ENCODE data around the gene KIF6.

KIF6 gene

DNA sequence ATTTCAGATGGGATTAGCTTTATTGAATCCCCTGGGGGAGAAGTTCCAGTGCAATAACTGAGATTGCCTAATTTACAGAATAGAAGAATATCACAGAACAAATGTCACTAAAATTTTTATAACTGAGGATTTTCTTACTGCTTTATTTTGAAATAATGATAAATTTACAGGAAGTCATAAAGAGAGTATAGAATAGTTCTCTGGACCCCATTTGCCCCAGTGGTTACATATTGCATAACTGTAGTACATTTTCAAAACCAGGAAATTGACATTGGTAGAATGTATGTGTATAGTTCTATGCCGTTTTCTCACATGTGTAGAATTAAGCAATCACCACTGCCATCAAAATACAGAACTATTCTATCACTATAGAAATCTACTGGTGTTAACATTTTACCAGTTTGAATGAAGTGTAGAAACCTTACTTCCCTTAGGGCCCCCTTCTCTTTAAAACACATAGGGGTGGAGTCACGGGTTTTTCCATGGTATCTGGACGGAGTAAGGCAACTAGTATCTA is 18.3 kb downstream of the KIF6 start:
- Histone ChIP-seq H3K36me3 (ENCODE audit: control insufficient read depth in 2 of 2, insufficient read depth in 1 of 2, low read length in 2 of 2) (no peaks in the 10 kb centered on the region), H3K4me3 (ENCODE audit: low read depth, low read length) (no peak overlapping the region), H3K27ac (ENCODE audit: extremely low read depth, low read depth, low read length) (no peak overlapping the region), H3K4me1 (ENCODE audit: control insufficient read depth, insufficient read depth, low read length) (no peaks in the 10 kb centered on the region), H3K9me3 (ENCODE audit: control insufficient read depth, insufficient read depth, low read depth, low read length) (no peaks in the 10 kb centered on the region)
- ChIA-PET POLR2A (no interaction called here), CTCF (no interaction called here)
- TF ChIP-seq TRIM28 (IDR thresholded peaks at IDR 0.05; ENCODE audit: borderline replicate concordance, low read length) (no peak), ZNF549 (tag by site-specific recombination; IDR thresholded peaks at IDR 0.05) (no peak), ZNF629 (tag by site-specific recombination; IDR thresholded peaks at IDR 0.05) (no peak), ZNF837 (tag by site-specific recombination; IDR thresholded peaks at IDR 0.05) (no peak), ZFP41 (tag by site-specific recombination; IDR thresholded peaks at IDR 0.05; ENCODE audit: borderline replicate concordance) (no peak), ZNF654 (tag by site-specific recombination; IDR thresholded peaks at IDR 0.05; ENCODE audit: low read depth) (no peak), ZNF433 (tag by site-specific recombination; IDR thresholded peaks at IDR 0.05; ENCODE audit: low read depth) (no peak), SALL2 (tag by site-specific recombination; IDR thresholded peaks at IDR 0.05; ENCODE audit: borderline replicate concordance) (no peak)
- TF ChIP-seq, protein P1, sequence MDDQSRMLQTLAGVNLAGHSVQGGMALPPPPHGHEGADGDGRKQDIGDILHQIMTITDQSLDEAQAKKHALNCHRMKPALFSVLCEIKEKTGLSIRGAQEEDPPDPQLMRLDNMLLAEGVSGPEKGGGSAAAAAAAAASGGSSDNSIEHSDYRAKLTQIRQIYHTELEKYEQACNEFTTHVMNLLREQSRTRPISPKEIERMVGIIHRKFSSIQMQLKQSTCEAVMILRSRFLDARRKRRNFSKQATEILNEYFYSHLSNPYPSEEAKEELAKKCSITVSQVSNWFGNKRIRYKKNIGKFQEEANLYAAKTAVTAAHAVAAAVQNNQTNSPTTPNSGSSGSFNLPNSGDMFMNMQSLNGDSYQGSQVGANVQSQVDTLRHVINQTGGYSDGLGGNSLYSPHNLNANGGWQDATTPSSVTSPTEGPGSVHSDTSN (CRISPR knock-in tag; IDR thresholded peaks at IDR 0.05), result no peak

DNA sequence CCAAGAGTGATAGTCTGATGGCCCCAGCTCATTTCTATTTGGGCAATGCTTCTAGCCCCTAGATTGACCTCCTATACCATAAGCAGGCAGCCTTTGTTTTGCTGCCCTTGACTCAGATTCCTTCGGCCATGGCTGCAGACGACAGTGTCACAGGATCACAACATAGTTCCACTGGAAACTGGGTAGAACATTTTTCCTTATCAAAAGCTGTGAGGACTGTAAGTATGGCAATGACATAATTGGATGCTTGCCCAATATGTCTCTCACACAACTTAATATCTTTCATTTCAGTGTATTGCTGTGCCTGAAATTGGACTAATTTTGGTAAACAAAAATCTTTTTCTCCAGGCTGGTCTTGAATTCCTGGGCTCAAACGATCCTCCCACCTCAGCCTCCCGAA is 22.9 kb downstream of the KIF6 start:
- H3K4me1 ChIP-seq (ENCODE audit: control insufficient read depth, insufficient read depth, low read length), result no peaks in the 10 kb centered on the region
- ChIA-PET CTCF (interaction anchor here (0.6 to 1.2 kb wide), 2 partner anchors 10 to 1325 kb away, joined by 3 to 4 read pairs; no protein-coding TSS in a partner anchor), POLR2A (no interaction called here)
- no peaks in the 10 kb centered on the region for H3K9me3 ChIP-seq (ENCODE audit: control insufficient read depth, insufficient read depth, low read depth, low read length)
- no peak overlapping the region for H3K4me3 ChIP-seq (ENCODE audit: low read depth, low read length)
- H3K27ac ChIP-seq (ENCODE audit: extremely low read depth, low read depth, low read length), result no peak overlapping the region
- TF ChIP-seq ZNF585B (tag by site-specific recombination; IDR thresholded peaks at IDR 0.05) (no peak), ZSCAN23 (tag by site-specific recombination; IDR thresholded peaks at IDR 0.05) (no peak), FEZF1 (tag by site-specific recombination; IDR thresholded peaks at IDR 0.05) (no peak), ZNF449 (tag by site-specific recombination; IDR thresholded peaks at IDR 0.05) (no peak), ZNF280C (tag by site-specific recombination; IDR thresholded peaks at IDR 0.05) (no peak), ZFP69B (tag by site-specific recombination; IDR thresholded peaks at IDR 0.05) (no peak), ZNF561 (tag by site-specific recombination; IDR thresholded peaks at IDR 0.05; ENCODE audit: borderline replicate concordance) (no peak)
- TF ChIP-seq, protein P2, sequence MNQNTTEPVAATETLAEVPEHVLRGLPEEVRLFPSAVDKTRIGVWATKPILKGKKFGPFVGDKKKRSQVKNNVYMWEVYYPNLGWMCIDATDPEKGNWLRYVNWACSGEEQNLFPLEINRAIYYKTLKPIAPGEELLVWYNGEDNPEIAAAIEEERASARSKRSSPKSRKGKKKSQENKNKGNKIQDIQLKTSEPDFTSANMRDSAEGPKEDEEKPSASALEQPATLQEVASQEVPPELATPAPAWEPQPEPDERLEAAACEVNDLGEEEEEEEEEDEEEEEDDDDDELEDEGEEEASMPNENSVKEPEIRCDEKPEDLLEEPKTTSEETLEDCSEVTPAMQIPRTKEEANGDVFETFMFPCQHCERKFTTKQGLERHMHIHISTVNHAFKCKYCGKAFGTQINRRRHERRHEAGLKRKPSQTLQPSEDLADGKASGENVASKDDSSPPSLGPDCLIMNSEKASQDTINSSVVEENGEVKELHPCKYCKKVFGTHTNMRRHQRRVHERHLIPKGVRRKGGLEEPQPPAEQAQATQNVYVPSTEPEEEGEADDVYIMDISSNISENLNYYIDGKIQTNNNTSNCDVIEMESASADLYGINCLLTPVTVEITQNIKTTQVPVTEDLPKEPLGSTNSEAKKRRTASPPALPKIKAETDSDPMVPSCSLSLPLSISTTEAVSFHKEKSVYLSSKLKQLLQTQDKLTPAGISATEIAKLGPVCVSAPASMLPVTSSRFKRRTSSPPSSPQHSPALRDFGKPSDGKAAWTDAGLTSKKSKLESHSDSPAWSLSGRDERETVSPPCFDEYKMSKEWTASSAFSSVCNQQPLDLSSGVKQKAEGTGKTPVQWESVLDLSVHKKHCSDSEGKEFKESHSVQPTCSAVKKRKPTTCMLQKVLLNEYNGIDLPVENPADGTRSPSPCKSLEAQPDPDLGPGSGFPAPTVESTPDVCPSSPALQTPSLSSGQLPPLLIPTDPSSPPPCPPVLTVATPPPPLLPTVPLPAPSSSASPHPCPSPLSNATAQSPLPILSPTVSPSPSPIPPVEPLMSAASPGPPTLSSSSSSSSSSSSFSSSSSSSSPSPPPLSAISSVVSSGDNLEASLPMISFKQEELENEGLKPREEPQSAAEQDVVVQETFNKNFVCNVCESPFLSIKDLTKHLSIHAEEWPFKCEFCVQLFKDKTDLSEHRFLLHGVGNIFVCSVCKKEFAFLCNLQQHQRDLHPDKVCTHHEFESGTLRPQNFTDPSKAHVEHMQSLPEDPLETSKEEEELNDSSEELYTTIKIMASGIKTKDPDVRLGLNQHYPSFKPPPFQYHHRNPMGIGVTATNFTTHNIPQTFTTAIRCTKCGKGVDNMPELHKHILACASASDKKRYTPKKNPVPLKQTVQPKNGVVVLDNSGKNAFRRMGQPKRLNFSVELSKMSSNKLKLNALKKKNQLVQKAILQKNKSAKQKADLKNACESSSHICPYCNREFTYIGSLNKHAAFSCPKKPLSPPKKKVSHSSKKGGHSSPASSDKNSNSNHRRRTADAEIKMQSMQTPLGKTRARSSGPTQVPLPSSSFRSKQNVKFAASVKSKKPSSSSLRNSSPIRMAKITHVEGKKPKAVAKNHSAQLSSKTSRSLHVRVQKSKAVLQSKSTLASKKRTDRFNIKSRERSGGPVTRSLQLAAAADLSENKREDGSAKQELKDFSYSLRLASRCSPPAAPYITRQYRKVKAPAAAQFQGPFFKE (tag by site-specific recombination; IDR thresholded peaks at IDR 0.05; ENCODE audit: borderline replicate concordance), result no peak
- H3K36me3 ChIP-seq (ENCODE audit: control insufficient read depth in 2 of 2, insufficient read depth in 1 of 2, low read length in 2 of 2), result no peaks in the 10 kb centered on the region
